ENCODE data around the gene HK1.

HK1 gene

DNA sequence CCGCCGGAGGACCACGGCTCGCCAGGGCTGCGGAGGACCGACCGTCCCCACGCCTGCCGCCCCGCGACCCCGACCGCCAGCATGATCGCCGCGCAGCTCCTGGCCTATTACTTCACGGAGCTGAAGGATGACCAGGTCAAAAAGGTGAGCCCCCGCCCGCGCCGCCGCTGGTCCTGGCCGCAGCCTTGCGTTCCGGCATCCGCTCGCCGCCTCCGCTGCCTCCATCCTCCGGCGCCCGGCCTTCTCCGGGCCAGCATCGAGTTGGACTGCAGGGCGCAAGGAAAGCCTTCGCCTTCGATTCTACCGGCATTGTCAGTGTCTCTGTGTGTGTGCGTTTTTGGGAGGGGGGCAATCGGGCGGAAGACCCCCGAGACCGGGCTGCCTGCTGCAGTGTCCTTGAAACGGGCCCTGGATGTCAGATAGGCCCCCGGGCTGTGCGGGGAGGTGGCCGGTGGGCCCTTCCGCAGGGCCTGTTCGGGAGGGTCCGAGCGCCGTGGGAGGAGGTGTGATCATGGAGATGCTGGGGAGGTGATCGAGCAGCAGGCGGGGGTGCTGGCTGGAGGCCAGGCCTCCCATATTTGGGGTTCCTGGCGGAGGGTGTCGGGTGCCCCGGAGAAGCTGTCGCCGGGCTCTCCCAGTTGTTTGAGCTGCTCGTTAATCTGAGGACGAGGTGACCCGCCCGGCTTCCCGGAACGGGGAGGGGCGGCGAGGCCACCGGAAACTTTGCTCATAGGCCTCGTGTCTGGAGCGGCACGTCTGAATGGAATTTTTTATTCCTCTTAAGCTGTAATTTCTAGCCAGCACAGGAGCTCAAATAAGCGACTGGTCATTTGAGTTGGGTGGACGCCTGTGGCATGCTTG is 40.8 kb downstream of the HK1 start (continued):
- TF ChIP-seq PRDM2 (tag by site-specific recombination; IDR thresholded peaks at IDR 0.05; ENCODE audit: borderline replicate concordance) (0 out of 2 replicates have a peak, but pooled peaks have one; percentile 87), ZNF398 (tag by site-specific recombination; IDR thresholded peaks at IDR 0.05) (peak; percentile 38; the same call in 1 of the 2 replicates), ZNF701 (tag by site-specific recombination; IDR thresholded peaks at IDR 0.05) (no peak), ZNF670 (tag by site-specific recombination; IDR thresholded peaks at IDR 0.05; ENCODE audit: low read depth) (no peak), ZNF704 (tag by site-specific recombination; IDR thresholded peaks at IDR 0.05) (no peak), ZNF639 (tag by site-specific recombination; IDR thresholded peaks at IDR 0.05) (no peak), ZNF174 (tag by site-specific recombination; IDR thresholded peaks at IDR 0.05) (no peak), ZNF184 (tag by site-specific recombination; IDR thresholded peaks at IDR 0.05) (no peak), CTCF (tag by site-specific recombination; IDR thresholded peaks at IDR 0.05) (no peak), ZNF138 (tag by site-specific recombination; IDR thresholded peaks at IDR 0.05; ENCODE audit: borderline replicate concordance) (no peak), OVOL3 (tag by site-specific recombination; IDR thresholded peaks at IDR 0.05) (no peak), ZNF610 (tag by site-specific recombination; IDR thresholded peaks at IDR 0.05; ENCODE audit: borderline replicate concordance) (no peak), ZNF560 (tag by site-specific recombination; IDR thresholded peaks at IDR 0.05; ENCODE audit: borderline replicate concordance) (no peak), ZNF510 (tag by site-specific recombination; IDR thresholded peaks at IDR 0.05; ENCODE audit: insufficient replicate concordance) (no peak), ZNF354C (tag by site-specific recombination; IDR thresholded peaks at IDR 0.05; ENCODE audit: borderline replicate concordance, low read depth) (no peak), ZNF791 (tag by site-specific recombination; IDR thresholded peaks at IDR 0.05) (no peak), ZNF571 (tag by site-specific recombination; IDR thresholded peaks at IDR 0.05) (no peak)
- TF ChIP-seq, protein P1, sequence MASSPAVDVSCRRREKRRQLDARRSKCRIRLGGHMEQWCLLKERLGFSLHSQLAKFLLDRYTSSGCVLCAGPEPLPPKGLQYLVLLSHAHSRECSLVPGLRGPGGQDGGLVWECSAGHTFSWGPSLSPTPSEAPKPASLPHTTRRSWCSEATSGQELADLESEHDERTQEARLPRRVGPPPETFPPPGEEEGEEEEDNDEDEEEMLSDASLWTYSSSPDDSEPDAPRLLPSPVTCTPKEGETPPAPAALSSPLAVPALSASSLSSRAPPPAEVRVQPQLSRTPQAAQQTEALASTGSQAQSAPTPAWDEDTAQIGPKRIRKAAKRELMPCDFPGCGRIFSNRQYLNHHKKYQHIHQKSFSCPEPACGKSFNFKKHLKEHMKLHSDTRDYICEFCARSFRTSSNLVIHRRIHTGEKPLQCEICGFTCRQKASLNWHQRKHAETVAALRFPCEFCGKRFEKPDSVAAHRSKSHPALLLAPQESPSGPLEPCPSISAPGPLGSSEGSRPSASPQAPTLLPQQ (tag by site-specific recombination; IDR thresholded peaks at IDR 0.05): peak; percentile 98
- TF ChIP-seq, protein P2, sequence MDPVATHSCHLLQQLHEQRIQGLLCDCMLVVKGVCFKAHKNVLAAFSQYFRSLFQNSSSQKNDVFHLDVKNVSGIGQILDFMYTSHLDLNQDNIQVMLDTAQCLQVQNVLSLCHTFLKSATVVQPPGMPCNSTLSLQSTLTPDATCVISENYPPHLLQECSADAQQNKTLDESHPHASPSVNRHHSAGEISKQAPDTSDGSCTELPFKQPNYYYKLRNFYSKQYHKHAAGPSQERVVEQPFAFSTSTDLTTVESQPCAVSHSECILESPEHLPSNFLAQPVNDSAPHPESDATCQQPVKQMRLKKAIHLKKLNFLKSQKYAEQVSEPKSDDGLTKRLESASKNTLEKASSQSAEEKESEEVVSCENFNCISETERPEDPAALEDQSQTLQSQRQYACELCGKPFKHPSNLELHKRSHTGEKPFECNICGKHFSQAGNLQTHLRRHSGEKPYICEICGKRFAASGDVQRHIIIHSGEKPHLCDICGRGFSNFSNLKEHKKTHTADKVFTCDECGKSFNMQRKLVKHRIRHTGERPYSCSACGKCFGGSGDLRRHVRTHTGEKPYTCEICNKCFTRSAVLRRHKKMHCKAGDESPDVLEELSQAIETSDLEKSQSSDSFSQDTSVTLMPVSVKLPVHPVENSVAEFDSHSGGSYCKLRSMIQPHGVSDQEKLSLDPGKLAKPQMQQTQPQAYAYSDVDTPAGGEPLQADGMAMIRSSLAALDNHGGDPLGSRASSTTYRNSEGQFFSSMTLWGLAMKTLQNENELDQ (tag by site-specific recombination; IDR thresholded peaks at IDR 0.05; ENCODE audit: low read depth): no peak
- TF ChIP-seq, protein P3, sequence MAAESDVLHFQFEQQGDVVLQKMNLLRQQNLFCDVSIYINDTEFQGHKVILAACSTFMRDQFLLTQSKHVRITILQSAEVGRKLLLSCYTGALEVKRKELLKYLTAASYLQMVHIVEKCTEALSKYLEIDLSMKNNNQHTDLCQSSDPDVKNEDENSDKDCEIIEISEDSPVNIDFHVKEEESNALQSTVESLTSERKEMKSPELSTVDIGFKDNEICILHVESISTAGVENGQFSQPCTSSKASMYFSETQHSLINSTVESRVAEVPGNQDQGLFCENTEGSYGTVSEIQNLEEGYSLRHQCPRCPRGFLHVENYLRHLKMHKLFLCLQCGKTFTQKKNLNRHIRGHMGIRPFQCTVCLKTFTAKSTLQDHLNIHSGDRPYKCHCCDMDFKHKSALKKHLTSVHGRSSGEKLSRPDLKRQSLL (tag by site-specific recombination; IDR thresholded peaks at IDR 0.05): peak; percentile 84

All from HEK293 (cell line).